ENCODE data around the gene ANKH.

- no peak for TF ChIP-seq MAX (IDR thresholded peaks at IDR 0.05)
- TF ChIP-seq ZC3H11A (IDR thresholded peaks at IDR 0.05): no peak
- TF ChIP-seq RAD21 (conservative IDR thresholded peaks at IDR 0.05 in 1 of 2, IDR thresholded peaks at IDR 0.05 in 1 of 2): no peak
- no peak for TF ChIP-seq USF2 (IDR thresholded peaks at IDR 0.05)
- no peak for TF ChIP-seq RCOR1 (IDR thresholded peaks at IDR 0.05; ENCODE audit: low read depth, low read length)
- no peak for TF ChIP-seq NR3C1 (IDR thresholded peaks at IDR 0.05)
- no peak for TF ChIP-seq CTCF (IDR thresholded peaks at IDR 0.05)
- no peak for TF ChIP-seq REST (IDR thresholded peaks at IDR 0.05)
- TF ChIP-seq POLR2A (IDR thresholded peaks at IDR 0.05; ENCODE audit: low read length): no peak
- TF ChIP-seq MYC (IDR thresholded peaks at IDR 0.05; ENCODE audit: borderline replicate concordance, low read length): no peak
- no peak for TF ChIP-seq NPAS2 (CRISPR knock-in tag; IDR thresholded peaks at IDR 0.05; ENCODE audit: borderline replicate concordance)
- no peak for TF ChIP-seq PHF8 (IDR thresholded peaks at IDR 0.05; ENCODE audit: borderline replicate concordance, low read depth)
- TF ChIP-seq MAZ (IDR thresholded peaks at IDR 0.05; ENCODE audit: borderline replicate concordance, low read depth, low read length): no peak
- TF ChIP-seq SREBF2 (IDR thresholded peaks at IDR 0.05): no peak
Measured at GRCh38 chr5:14890846-14891245, 19.3 kb upstream of the ANKH start.
